ENCODE data around the gene DRAXIN.

GRCh38 chr1:11681071-11681771, 10.3 kb upstream of the DRAXIN start, which contains the start of gene MAD2L2:
- TF ChIP-seq CTCF (IDR thresholded peaks at IDR 0.05 in 4 of 5, conservative IDR thresholded peaks at IDR 0.05 in 1 of 5) = no peak
- TF ChIP-seq POLR2A (IDR thresholded peaks at IDR 0.05) = peak; percentile 46 to 63
